Central memory CD4-positive, alpha-beta T cell (primary cell): Measurements from ENCODE around the gene CYSRT1.

Experiments used
- DNase-seq: peaks from one replicate; pipeline ENCODE4 v3.0.0; 2022
- total RNA-seq, 3 experiments: gene quantifications; one replicate each; lab custom pipeline; 2026; lab: John Stamatoyannopoulos, UW

The CYSRT1 gene, protein sequence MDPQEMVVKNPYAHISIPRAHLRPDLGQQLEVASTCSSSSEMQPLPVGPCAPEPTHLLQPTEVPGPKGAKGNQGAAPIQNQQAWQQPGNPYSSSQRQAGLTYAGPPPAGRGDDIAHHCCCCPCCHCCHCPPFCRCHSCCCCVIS
- 0.04 to 0.39 (median 0.16) reads per million in 3 experiments for total RNA-seq

DNA sequence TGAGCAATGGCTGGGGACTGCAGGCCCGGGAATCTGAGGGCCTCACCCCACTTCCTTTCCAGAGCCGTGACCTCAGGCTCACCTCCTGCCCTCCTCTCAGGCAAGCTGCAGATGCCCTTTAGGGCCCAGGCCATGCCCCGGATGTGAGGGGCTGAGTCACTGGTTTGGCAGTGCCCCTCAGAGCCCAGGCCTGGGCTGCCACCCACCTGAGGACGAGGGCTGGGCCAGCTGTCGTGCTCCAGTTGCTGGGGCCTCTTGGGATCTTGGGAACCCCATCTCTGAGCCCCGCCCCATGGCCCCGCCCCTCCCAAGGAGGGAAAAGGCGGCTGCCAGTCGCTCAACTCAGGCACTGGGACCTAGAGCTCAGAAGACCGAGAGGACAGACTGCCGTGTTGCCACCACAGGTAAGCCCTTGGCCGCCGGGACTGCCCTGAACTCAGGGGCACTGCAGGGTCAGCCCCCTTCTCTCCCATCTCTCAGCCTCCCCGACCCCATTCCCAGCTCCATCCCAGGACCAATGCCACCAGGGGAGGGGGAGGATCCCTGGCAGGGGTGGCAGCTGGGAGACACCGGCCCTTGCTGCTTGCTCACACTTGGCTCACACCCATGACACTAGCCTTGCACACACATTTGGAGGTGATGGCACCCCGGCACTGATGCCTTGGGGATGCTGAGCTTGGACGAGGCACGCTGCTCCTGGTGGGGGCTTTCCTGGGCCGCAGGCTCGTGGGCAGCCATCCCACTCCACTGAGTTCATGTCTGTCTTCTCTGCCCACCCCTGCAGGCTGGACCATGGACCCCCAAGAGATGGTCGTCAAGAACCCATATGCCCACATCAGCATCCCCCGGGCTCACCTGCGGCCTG lies at the start of gene CYSRT1:
CYSRT1 (plus strand) TSS at position 345 of the 865 bp plus-strand sequence; CDS start at position 793, 448 bp downstream.
- DNase-seq: no peak

- peak; percentile 16 for DNase-seq
Observed at GRCh38 chr9:137175345-137175961, 49.5 kb upstream of the CYSRT1 start.

GRCh38 chr9:137176302-137177182 lies 48.4 kb upstream of the CYSRT1 start:
- no peak for DNase-seq

DNA sequence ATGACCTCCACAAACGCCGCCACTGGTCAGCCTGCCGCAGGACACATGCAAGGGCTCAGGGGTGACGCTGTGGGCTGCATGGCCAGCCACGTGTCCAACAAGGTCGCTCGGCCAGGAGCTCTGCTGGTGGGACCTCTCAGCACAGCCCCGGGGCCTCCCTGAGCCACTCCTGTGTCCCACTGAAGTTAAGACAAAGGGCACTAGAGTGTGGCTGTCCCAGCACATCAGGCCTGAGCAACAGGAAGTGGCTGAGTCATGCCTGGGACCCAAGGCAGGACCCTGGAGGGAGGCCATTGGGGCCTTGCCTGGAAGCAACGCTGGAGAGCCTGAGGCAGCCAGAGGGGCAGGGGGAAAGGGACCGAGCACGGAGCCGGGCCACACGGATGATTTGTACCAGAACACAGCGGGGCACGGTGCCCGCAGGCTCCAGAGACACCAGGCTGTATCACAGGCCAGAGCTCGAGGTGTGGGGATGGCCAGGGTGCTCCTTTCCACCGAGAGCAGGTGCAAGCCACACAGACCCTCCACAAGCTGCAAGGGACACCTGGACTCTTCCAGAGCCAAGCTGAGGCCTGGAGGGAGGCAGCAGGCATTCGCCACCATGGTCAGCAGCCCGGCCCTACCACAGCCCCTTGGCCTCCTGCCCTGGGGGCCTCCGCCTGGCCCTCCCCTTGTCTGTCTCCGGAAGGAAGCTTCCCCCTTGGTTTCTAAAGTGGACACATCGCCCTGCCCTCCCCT lies 46.6 kb upstream of the CYSRT1 start:
- no peak for DNase-seq

GRCh38 chr9:137178939-137179630 lies 45.9 kb upstream of the CYSRT1 start:
- no peak for DNase-seq

- DNase-seq: no peak
Observed at GRCh38 chr9:137179761-137180160, 45.2 kb upstream of the CYSRT1 start.

- DNase-seq: no peak
Observed at GRCh38 chr9:137180491-137180890, 44.5 kb upstream of the CYSRT1 start.

DNA sequence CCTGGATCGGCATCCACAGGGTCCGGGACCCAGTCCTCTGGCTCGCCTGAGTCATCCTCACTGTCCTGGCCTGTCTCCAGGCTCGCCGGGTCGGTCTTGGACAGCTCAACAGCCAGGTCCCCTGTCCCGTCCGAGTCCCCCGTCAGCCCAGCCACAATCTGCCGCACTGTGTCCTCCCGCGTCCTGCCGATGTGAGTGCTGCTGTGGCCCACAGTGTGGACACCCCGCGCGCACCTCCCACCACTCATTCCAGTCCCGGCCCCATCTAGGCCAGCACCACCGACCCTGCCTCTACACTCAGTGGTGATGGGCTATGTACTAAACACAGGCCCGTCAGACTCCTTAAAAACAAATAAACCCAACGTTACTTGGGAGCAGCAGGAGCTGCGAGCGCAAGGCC lies 43.3 kb upstream of the CYSRT1 start:
- no peak for DNase-seq

DNA sequence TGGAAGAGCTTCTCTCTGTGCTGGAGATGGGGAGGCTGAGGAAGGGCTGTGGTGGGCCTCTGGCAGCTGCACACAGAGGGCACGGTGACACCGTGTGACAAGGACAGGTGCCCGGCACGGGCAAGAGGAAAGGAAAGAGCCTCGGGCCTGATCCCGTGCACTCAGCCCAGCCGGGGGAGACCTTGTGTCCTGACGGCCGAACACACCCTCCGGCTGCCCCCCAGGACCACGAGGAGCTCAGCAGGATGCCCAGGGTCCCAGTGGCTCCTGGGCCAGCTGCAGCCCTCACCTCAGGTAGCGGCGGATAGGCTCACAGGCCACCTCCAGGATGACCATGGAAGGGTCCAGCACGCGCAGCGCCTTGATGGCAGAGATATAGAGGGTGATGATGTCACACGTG lies 42.1 kb upstream of the CYSRT1 start:
- no peak for DNase-seq

DNA sequence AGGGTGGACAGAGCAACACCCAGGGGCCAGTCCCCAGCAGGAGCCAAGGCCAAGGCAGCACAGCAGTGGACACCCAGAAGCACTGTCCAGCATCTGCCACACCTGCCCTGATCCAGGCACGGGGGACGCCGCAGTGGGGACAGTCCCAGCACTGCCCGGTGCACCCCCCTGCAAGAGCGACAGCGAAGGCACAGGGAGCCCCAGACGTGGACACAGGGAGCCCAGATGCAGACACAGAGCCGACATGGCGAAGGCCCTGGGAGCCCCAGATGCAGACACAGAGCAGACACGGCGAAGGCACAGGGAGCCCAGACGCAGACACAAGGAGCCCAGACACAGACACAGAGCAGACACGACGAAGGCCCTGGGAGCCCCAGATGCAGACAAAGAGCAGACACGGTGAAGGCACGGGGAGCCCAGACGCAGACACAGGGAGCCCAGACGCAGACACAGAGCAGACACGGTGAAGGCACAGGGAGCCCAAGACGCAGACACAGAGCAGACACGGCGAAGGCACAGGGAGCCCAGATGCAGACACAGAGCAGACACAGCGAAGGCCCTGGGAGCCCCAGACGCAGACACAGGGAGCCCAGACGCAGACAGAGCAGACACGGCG lies 40.9 kb upstream of the CYSRT1 start:
- DNase-seq: no peak

- no peak for DNase-seq
Observed at GRCh38 chr9:137184881-137185660, 39.9 kb upstream of the CYSRT1 start.

DNA sequence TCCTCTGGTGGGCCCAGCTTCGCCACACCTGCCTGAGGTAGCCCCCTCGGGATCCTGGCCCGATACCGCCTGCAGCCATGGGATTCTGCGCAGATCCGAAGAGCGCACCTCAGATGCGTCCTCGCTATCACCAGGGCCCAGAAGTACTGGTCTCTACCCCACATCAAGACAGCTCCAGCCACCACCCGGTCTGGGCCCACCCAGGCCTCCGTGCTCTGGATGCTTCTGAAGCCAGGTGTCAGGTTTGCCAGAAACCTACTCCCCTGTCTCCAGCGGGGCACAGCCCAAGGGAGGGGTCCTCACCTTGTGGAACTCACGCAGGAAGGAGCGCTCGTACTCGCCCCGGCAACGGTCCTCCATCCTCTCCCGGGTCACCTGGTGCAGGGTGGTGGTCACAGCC lies 39.1 kb upstream of the CYSRT1 start:
- no peak for DNase-seq

DNA sequence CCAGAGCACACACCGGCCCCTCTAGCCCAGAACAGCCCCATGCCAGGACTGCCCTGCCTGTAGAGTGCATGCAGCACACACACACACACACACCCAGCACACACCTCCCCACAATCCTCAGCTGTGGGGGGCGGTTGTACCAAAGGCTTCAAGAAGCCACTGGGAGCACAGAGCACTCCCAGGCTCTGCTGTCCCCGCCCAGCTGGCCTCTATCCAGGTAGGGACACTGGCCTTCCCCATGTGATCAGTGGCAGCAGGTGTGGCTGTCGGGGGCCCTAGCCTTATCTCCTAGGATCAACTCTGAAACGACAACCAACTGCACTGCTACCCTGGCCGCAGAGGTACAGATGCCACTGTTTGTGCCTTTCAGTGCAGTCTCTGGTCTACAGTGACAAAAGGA lies 38.6 kb upstream of the CYSRT1 start:
- DNase-seq: no peak

GRCh38 chr9:137187386-137187785 lies 37.6 kb upstream of the CYSRT1 start:
- DNase-seq: no peak

GRCh38 chr9:137188086-137188489 lies 36.9 kb upstream of the CYSRT1 start:
- DNase-seq: no peak

DNA sequence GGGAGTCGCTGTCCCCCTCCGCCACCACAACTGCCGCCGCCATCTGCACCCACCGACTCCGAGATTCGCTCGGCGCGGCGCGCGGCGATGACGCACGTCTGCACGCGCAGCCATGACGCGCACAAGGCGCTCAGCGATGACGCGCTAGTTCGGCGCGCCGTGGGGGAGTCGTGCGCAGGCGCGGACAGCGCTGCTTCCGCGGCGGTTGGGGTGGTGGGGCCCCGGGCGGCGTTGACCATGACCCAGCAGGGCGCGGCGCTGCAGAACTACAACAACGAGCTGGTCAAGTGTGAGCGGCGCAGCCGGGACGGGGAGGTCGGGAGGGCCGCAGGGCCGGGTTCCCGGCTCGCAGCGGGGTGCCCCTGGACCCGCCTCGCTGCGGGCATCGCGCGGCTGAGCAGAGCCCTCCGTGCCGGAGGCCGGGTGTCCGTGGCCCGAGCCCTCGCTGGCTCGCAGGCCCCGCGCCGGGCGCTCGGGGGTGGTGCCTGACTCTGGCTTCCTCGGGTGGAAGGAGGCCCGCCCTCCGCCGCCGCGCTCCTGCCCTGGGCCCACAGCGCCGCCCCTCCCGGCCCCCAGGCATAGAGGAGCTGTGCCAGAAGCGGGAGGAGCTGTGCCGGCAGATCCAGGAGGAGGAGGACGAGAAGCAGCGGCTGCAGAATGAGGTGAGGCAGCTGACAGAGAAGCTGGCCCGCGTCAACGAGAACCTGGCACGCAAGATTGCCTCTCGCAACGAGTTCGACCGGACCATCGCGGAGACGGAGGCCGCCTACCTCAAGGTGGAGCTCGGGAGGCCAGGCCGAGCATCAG lies 36.3 kb upstream of the CYSRT1 start, which contains the start of the genes ANAPC2 and SSNA1:
ANAPC2 (minus strand) TSS at position 71 of the 807 bp plus-strand sequence; CDS start at position 43, 28 bp downstream.
SSNA1 (plus strand) TSS at position 187 of the 807 bp plus-strand sequence; CDS start at position 238, 51 bp downstream.
- DNase-seq: peak; percentile 90

GRCh38 chr9:137189297-137190295 lies 35.4 kb upstream of the CYSRT1 start:
- no peak for DNase-seq
